Inflammatory macrophage treated with lipopolysaccharide for 1 hour (primary cell): ENCODE measurements around the gene RIPOR3.
"Not testable (repeated sequence)": the region's sequence is repeated elsewhere in the genome, so short reads cannot be mapped to it uniquely, and the experiment has no call there.

Source experiments
- DNase-seq, 2 donors: peaks; one replicate each; pipeline ENCODE4 v3.0.0-alpha.2; 2020 to 2022

Gene RIPOR3

DNA sequence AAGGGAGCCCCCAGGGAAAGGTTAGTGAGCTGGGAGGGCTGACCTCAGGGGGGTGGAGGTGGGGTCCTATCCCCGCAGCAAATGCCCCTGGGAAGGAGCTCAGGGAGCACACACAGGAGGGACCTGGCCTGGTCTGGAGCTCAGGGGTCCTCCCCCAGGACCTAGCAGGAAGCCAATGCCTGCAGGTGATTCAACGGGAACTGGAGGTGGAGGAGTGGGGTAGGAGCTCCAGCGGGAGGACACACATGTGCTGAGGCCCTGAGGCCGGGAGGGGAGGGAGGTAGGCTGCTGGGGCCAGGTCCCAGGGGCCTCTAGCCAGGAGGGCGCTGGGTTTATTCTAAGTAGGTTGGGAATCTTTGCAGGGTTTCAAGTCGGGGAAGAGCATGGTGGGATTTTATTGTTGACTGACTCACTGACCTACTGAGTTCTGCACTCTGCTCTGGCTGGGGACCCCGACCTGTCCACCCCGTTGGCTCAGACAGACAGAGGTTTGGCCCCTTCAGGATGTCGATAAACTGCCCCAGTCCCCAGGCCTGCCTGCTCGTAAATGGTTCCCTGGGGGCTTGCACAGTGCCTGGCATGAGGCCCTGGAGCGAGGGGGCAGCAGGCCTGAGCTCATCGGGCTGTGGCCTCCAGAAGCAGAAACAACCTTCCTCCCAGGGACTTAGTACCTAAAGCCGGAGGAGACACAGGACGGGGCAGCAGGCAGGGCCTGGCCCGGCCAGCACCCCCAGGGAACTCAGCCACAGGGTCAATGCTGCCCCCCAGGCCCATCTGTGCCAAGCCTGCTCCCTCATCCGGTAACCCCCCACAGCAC, 62.3 kb downstream of the RIPOR3 start:
- DNase-seq = no peak

DNA sequence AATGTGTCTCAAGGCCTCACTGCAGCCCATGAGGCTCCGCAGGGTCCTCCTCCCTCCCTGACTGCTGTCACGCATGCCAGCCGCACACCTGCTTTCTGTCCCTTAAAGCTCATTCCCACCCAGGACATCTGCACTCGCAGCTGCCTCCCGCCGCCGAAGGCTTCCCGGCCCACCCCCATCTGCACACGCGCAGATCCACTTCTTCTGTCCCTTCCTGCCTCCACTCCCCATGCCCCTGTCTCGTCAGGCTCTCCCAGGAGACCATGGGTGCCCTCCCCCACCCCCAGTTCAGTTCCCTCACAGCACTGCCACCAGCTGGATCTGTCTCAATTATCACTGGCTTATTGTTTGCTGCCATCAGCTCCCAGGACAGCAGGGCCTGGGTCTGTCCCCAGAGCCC, 63.0 kb downstream of the RIPOR3 start:
- DNase-seq = no peak

GRCh38 chr20:50627747-50628146, 63.6 kb downstream of the RIPOR3 start:
- no peak for DNase-seq

- DNase-seq = no peak
Observed at GRCh38 chr20:50625986-50626677, 65.2 kb downstream of the RIPOR3 start.

DNA sequence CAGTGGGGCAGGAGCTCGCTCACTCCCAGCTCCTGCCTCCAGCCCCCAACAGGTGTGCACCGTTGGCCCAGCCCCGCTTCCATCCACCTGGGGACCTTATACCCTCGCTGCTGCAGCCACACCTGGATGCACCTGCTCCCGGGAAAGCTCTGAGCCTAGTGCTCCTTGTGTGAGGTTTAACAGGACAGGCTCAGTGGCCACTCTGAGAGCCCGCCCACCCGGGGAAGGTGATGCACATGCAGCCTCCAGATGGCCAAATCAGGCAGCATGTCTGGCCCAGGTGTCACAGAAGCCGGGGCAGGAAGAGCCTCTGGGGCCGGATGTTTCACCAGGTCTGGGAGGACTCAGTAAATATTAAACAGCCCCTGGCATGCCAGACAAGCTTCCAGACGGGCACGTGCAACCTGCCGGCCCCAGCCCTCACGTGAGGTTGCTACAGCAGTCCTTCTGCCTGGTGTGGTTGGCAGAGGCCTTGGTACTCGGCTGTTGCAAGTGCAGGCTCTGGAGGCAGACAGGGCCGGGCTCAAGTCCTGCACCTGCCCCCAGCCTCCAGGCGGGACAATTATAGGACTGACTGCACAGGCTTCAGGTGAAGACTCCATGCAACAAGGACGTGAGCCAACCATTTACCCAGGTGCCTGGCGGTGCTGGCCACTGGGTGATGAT, 66.9 kb downstream of the RIPOR3 start:
- no peak for DNase-seq

DNA sequence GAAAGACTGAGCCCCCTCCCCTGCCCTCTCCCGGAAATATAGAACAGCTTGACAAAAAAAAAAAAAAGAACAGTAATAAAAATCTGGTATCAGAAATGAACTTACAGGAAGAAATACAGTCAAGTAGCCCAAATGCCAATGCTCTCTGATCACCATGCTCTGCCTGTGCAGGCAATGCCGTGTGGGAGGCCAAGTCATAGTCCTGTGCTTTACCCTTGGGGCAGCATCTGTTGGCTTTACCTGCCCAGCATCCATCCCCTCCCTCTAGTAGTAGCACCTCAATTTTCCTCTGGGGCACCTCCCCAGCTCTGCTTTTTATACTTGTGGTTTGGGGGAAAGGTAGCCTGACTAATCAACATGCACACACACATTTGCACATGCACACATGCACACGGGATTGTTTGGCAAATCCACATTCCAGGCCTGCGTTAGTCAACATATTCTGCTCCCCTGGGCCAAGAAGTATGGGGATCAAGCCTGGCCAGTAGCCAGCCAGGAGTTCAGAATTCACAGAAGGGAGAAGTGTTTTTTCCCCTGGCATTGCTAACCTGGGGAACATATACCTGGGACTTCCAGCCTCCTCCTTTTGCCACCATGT, 70.2 kb downstream of the RIPOR3 start:
- no peak for DNase-seq

DNA sequence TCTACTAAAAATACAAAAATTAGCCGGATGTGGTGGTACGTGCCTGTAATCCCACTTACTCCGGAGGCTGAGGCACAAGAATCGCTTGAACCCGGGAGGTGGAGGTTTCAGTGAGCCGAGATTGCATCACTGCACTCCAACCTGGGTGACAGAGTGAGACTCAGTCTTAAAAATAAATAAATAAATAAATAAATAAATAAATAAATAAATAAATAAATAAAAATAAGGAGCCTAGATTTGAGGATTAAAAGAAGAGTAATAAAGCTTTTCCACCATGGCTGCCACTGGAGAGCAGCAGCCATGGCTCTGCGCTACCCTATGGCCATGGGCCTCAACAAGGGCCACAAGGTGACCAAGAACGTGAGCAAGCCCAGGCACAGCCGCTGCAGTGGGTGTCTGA, 70.9 kb downstream of the RIPOR3 start:
- DNase-seq = not testable (repeated sequence)

DNA sequence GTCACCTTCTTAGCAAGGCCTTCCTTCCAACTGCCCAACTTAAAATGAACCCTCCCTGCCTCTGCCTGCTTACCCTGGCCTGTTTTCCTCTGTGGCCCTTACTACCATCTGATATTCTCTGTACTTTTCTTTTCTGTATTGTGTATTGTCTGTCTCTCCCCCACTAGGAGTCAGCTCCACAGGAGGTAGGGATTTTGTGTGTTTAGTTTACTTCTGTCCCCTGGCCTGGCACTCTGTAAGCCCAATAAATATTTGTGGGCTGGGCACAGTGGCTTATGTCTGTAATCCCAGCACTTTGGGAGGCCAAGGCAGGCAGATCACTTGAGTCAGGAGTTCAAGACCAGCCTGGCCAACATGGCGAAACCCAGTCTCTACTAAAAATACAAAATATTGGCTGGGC, 72.8 kb downstream of the RIPOR3 start:
- DNase-seq = no peak

DNA sequence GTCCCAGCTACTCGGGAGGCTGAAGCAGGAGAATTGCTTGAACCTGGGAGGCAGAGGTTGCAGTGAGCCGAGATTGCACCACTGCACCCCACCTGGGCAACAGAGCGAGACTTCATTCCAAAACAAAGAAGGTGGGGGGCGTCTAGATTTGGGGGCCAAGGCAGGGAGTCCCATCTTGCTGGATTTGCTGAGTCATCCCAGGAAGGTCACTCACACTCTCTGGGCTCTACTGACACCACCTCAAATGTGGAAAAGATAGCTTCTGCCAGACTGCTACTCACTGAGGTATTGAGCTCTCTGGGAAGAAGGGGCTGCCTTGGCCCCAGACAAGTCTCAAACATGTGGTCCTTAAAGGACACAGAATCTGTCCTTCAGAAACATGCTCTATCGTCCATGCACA, 74.3 kb downstream of the RIPOR3 start:
- no peak for DNase-seq

DNA sequence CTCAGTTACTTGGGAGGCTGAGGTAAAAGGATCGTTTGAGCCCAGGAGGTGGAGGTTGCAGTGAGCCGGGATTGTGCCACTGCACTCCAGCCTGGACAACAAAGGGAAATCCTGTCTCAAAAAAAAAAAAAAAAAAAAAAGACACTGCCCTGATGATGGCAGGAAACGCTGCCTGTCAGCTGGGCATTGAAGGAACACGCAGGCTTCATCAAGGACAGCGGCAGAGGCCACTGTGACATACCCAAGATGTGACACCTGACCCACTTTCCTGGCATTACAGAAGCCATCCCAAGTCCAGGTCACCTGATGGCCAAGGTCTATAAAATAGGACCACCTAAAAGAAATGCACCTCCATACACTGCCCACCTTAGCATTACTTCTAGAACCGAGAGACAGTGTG, 75.9 kb downstream of the RIPOR3 start:
- DNase-seq = no peak

DNA sequence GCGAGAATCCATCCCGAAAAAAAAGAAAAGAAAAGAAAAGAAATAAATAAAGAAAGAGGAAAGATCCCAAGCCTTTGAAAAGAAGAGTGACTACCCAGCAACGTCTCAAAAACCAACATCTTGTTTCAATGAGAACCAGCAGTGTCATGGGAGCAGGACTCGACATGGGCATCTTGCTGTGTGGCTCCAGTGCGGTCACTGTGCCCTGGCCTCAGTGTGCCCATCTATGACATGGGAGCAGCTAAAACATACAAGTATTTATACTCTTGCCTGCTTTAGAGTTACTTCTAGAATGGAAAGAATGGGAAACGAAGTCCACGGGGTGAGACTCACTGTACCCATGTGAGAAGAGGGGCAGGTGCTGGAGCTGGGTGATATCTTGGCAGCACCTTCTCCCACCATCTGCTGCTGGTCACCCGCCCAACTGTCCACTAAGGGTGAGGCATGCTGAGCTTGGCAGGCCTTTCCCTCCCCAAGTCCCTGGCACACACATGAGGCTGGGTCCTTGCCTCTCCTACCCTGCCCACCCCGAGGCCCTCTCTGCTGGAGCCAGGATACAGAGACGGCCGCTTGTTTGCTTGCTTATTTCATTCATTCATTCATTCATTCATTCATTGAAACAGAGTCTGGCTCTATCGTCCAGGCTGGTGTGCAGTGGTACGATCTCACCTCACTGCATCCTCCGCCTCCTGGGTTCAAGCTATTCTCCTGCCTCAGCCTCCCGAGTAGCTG, 77.7 kb downstream of the RIPOR3 start:
- DNase-seq = no peak

GRCh38 chr20:50611128-50611810, 80.1 kb downstream of the RIPOR3 start:
- DNase-seq = peak in 1 of 2 donors; percentile 76

- no peak for DNase-seq
Observed at GRCh38 chr20:50610212-50610718, 81.1 kb downstream of the RIPOR3 start.

- DNase-seq = no peak
Observed at GRCh38 chr20:50609438-50609989, 81.8 kb downstream of the RIPOR3 start.

DNA sequence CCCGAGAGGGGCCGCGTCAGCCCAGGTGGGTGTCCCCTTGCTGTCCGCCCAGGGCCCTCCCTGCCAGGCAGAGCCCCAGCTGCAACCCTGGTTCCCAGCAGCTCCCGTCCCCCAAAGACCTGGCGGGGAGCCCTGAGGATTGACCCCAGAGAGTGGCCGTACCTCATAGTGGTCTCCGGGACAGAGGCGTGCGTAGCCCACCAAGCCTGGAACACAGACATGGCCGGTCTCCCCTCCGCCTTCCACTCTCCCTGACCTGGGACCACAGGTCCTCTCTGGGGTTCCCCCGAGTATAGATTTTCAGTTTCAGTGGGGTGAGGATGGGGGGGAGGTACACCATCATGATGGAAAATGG, 82.6 kb downstream of the RIPOR3 start:
- no peak for DNase-seq

DNA sequence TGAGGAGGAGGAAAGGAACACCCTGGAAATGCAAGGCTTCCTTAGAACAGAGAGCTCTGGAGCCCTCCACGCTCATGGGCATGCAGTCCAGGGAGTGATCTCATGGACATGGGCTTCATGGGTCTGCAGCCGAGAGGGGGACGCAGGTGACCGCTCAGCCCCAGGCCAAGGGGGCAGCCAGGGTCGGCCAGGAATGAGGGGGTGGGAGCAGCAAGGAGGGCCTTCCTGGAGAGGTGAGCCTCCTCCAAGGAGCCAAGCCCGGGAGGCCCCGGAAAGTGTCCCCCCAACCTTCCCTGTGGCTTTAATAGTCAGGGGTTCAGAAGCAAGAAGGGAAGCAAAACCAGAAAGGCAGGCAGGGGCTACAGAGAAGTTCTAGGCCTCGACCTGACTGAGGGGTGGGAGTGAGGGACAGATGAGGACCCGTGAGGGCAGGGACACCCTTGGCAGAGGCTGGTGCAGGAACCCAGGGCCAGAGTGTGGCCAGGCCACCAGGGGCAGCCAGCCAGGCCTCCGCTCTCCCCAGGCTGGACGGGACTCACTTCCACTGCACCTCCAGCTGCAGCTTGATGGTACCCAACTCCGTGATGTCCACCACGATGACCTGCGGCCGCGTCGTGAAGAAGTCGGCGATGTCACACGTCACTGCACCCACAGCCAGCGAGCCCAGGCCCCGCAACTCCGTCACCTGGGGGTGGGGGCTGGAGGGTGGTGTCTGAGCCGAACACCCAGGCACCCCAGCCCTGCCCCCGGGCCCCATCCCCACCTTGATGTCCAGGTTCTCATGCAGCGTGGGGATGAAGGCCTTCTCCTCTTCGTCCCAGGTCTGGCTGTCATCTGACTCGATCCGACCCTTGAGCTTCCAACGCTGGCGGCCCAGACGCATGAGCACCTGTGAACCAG, 83.2 kb downstream of the RIPOR3 start:
- no peak for DNase-seq

- DNase-seq = no peak
Observed at GRCh38 chr20:50607436-50607835, 83.9 kb downstream of the RIPOR3 start.

- no peak for DNase-seq
Observed at GRCh38 chr20:50605136-50605535, 86.2 kb downstream of the RIPOR3 start.

- DNase-seq = no peak
Observed at GRCh38 chr20:50604451-50604850, 86.9 kb downstream of the RIPOR3 start.

DNA sequence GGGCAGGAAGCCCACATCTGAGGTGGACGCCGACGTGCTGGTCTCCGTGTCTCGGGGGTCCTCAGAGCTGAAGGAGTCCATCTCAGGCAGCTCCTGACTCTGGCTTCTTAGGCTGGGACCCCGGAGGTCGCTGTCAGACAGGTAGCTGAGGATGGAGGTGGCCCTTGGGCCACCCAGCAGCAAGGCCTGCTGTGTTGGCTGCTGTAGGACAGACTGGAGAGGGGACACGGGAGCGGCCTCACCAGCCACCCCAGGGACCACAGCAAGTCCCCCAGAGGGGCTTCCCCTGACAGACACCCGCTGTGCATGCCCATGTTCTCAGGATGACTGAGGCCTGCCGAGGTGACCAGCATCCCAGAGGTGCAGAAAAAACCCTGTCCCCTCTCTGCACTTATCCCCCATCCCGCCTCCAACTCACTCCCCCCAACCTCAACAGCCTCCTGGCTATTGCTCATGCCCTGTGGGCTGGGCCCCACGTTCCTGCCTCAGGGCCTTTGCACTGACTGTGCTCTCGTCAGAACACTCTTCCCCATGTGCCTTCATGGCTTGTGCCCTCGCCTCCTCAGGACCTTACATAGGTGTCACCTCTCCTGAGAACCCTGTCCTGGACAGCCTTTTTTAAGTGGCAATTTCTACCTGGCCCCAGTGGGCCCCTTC, 88.8 kb downstream of the RIPOR3 start:
- no peak for DNase-seq
